ENCODE results near the gene GPR52. TPM values are rescaled to one million over a fixed set of nuclear protein-coding genes. Genes with fewer than 3 reads are reported as not detected.

The GPR52 gene
- total RNA-seq, 4 donors from 2014 or later: 0.58 to 5.0 (median 1.7) TPM

GRCh38 chr1:174497478-174497877 lies 49.7 kb downstream of the GPR52 start:
- DNase-seq (ENCODE audit: extremely low spot score): no peak
- H3K27me3 ChIP-seq: no peaks in the 10 kb centered on the region
- intact Hi-C loops (cut with DNase I): no loop called here
- H3K27ac ChIP-seq (replicated peaks in 1 of 4): no peak overlapping the region
- H3K4me3 ChIP-seq: no peak overlapping the region
- TF ChIP-seq CTCF (IDR thresholded peaks at IDR 0.05): no peak
- no peak for TF ChIP-seq POLR2A (IDR thresholded peaks at IDR 0.05; ENCODE audit: low read depth)
- TF ChIP-seq EP300 (IDR thresholded peaks at IDR 0.05): no peak
- TF ChIP-seq POLR2AphosphoS5 (IDR thresholded peaks at IDR 0.05): no peak
- H3K36me3 ChIP-seq: no peaks in the 10 kb centered on the region
- no peaks in the 10 kb centered on the region for H3K9me3 ChIP-seq
- peaks cover 0 to 10% (median 6%) of the 10 kb centered on the region in 4 donors for H3K4me1 ChIP-seq
